A549 (cell line): ENCODE data around the gene ADGRG6.

ENCODE experiments used
- BHLHE40 ChIP-seq: IDR thresholded peaks from 2 replicates; pipeline ENCODE4 v1.6.1; 2012; ENCODE audit warnings: low read depth, low read length, inconsistent platforms
- CEBPB ChIP-seq, 2 experiments: fragments of >200 bp in 1 of 2; sonication (Bioruptor Twin) in 1 of 2; formaldehyde crosslinking in 1 of 2; IDR thresholded peaks; 2 replicates each; pipeline ENCODE4 v1.6.1; 2012 to 2016
- GATA3 ChIP-seq: IDR thresholded peaks from 2 replicates; pipeline ENCODE4 v1.6.1; 2012; ENCODE audit warnings: borderline replicate concordance
- JUN ChIP-seq, 2 experiments: fragments of >200 bp; sonication (Bioruptor Twin); formaldehyde crosslinking; IDR thresholded peaks; 2 replicates in 1 of 2; 3 replicates in 1 of 2; pipeline ENCODE4 v1.6.1; 2016 to 2017
- JUNB ChIP-seq: fragments of >200 bp; sonication (Bioruptor Twin); formaldehyde crosslinking; IDR thresholded peaks from 2 replicates; pipeline ENCODE4 v1.6.1; 2016
- KDM5A ChIP-seq: fragments of 200-600 bp; sonication (generic); IDR thresholded peaks from 2 replicates; pipeline ENCODE4 v1.6.1; 2016; ENCODE audit warnings: antibody characterized with exemption, mild to moderate bottlenecking
- MAZ ChIP-seq: fragments of 150-350 bp; IDR thresholded peaks from 2 replicates; pipeline ENCODE4 v1.6.1; 2014; ENCODE audit warnings: antibody characterized with exemption, low read depth, low read length, borderline replicate concordance
- RFX5 ChIP-seq: fragments of 450-650 bp; IDR thresholded peaks from 2 replicates; pipeline ENCODE4 v1.7.1; 2014; ENCODE audit warnings: antibody characterized with exemption, mild to moderate bottlenecking, moderate library complexity
- TF ChIP-seq, protein P1 (sequence below): fragments of >200 bp; sonication (Bioruptor Twin); formaldehyde crosslinking; IDR thresholded peaks from 3 replicates; pipeline ENCODE4 v1.5.1; 2016
- TF ChIP-seq, protein P2 (sequence below): IDR thresholded peaks from 2 replicates; pipeline ENCODE4 v1.6.1; 2012

- TF ChIP-seq BHLHE40 (no peak), GATA3 (no peak), MAZ (no peak), KDM5A (no peak), JUN (IDR thresholded peaks at IDR 0.05) (no peak), RFX5 (no peak), CEBPB (IDR thresholded peaks at IDR 0.05) (no peak), JUNB (no peak)
- TF ChIP-seq, protein P1, sequence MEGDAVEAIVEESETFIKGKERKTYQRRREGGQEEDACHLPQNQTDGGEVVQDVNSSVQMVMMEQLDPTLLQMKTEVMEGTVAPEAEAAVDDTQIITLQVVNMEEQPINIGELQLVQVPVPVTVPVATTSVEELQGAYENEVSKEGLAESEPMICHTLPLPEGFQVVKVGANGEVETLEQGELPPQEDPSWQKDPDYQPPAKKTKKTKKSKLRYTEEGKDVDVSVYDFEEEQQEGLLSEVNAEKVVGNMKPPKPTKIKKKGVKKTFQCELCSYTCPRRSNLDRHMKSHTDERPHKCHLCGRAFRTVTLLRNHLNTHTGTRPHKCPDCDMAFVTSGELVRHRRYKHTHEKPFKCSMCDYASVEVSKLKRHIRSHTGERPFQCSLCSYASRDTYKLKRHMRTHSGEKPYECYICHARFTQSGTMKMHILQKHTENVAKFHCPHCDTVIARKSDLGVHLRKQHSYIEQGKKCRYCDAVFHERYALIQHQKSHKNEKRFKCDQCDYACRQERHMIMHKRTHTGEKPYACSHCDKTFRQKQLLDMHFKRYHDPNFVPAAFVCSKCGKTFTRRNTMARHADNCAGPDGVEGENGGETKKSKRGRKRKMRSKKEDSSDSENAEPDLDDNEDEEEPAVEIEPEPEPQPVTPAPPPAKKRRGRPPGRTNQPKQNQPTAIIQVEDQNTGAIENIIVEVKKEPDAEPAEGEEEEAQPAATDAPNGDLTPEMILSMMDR: no peak
- TF ChIP-seq, protein P2, sequence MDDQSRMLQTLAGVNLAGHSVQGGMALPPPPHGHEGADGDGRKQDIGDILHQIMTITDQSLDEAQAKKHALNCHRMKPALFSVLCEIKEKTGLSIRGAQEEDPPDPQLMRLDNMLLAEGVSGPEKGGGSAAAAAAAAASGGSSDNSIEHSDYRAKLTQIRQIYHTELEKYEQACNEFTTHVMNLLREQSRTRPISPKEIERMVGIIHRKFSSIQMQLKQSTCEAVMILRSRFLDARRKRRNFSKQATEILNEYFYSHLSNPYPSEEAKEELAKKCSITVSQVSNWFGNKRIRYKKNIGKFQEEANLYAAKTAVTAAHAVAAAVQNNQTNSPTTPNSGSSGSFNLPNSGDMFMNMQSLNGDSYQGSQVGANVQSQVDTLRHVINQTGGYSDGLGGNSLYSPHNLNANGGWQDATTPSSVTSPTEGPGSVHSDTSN: no peak
These were observed 156.0 kb downstream of the ADGRG6 start for GRCh38 chr6:142457638-142458406.
